GM19099 (cell line): Measurements from ENCODE around the gene DPP6.

Experiments used
- POLR2A ChIP-seq: IDR thresholded peaks from 3 replicates; pipeline ENCODE4 v1.6.1; 2011; ENCODE audit warnings: low read depth; ENCODE audit not compliant: insufficient read length; ENCODE audit errors: extremely low read depth

Gene DPP6

GRCh38 chr7:154649015-154649414 lies 596.8 kb downstream of the DPP6 start:
- no peak for TF ChIP-seq POLR2A

DNA sequence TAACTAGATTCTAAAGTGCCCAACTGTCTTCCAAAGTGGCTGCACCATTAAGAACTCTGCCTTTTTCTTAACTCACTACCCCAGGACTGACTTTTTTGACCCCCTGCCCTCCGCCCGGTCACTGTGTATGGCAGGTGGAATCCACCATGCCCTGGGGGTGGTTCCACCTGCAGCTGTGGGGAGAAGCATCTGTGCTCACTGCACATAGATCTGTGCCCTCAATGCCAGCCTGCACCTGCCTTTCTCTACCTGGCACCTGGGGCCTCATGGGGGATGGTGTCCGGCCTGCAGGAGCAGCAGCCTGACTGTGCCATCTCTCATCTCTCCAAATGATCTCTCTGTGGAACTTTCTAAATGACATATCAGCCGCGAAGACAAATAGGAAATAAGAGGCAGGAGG lies 597.2 kb downstream of the DPP6 start:
- TF ChIP-seq POLR2A, result no peak

DNA sequence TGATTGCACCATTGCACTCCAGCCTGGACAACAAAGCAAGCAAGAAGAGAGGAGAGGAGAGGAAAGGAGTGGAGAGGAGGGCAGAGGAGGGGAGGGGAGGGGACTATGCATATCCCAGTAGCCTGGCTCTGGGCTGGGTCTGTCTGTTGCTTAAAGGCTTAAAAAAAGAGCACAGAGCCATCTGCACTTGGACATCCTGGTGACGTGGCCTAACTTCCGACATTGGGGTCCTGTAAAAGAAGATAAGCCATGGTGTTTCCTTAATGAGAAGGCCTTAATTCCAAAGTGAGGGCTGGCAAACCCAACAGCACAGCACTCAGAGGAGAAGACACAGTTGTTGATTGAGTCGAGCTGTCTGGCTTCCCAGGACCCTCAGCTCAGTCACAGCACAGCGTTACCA lies 598.1 kb downstream of the DPP6 start:
- TF ChIP-seq POLR2A, result no peak

- TF ChIP-seq POLR2A, result no peak
These were observed 599.3 kb downstream of the DPP6 start for GRCh38 chr7:154651501-154651900.

- no peak for TF ChIP-seq POLR2A
These were observed 600.4 kb downstream of the DPP6 start for GRCh38 chr7:154652564-154652963.

- no peak for TF ChIP-seq POLR2A
These were observed 601.1 kb downstream of the DPP6 start for GRCh38 chr7:154653281-154653680.

DNA sequence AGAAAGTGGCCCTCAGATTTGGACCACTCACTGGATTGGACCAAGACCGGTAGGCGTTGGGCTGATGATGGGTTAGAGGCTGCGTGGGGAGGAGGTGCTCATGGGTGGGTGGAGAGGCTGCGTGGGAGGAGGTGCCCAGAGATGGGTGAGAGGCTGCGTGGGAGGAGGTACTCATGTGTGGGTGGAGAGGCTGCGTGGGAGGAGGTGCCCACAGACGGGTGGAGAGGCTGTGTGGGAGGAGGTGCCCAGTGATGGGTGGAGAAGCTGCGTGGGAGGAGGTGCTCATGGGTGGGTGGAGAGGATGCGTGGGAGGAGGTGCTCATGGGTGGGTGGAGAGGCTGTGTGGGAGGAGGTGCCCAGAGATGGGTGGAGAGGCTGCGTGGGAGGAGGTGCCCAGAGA lies 604.4 kb downstream of the DPP6 start:
- no peak for TF ChIP-seq POLR2A

GRCh38 chr7:154666768-154667167 lies 614.6 kb downstream of the DPP6 start:
- TF ChIP-seq POLR2A, result no peak

GRCh38 chr7:154672659-154673415 lies 620.6 kb downstream of the DPP6 start:
- no peak for TF ChIP-seq POLR2A

DNA sequence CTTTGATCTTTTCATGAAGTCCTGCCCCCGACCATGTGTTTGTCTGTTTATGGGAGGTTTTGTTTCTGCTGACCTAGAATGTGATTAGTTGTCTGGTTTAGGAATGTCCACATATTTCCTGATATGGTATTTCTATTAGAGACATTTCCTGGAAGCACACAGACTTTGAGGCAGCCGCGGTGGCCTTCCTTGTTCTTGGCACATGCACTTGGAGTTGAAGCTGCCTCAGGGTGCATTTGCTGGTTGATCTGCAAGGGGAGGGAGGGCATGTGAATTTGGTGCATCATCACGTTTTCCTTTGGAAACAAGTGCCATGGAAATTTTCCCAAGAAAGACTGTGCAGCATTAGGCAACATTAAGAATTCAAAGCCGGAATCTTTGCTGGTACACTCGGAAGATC lies 622.0 kb downstream of the DPP6 start:
- no peak for TF ChIP-seq POLR2A

- TF ChIP-seq POLR2A, result no peak
These were observed 623.4 kb downstream of the DPP6 start for GRCh38 chr7:154675560-154675959.

- TF ChIP-seq POLR2A, result no peak
These were observed 624.4 kb downstream of the DPP6 start for GRCh38 chr7:154676422-154677073.

DNA sequence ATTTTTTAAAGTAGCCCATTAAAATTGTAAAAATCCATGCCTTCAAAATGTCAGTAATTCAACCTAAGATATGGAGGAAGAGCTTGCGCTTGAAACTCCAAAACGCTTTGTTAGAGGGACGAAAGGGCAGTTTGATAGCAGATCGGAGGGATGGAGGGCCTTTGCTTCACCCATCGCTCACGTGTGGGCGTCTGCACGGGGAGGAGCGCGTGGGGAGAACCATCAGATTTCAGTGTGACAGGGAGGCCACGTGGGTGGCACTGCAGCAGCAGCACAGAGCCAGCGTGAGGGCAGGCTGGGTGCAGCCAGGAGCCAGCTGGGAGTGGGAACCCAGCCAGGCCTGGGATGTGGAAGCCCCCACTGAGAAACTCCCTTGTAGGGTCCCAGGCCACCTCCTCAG lies 625.3 kb downstream of the DPP6 start:
- no peak for TF ChIP-seq POLR2A

DNA sequence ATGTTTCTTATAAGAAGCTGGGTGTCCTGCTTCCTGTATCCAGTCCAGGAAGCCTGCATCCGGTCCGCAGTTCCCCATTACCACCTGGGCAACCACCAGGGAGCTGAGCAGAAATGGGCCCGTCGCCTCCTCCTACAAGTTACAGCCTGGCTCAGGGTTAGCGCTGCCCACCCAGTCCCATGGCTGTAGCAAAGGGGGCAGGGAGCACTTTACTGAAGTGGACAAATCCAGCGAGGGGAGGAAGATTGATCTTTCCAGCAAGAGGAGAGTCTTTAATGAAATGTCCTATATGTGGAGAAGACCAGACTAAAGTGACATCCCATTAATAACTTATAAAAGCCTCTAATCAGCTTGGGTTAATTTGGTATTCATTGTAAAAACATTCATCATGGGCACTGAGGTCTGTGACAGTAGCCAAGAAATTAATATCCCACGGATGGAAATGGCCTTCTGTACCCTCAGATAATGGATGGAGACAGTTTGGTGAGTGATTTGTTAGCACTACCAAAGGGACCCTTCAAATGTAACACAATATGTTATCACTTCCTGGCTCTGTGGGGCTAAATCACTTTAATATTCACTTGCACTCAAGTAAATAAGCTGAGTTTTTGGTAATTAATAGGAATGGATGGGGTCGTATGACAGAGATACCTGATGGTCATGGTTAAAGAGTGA lies 627.3 kb downstream of the DPP6 start:
- TF ChIP-seq POLR2A, result no peak

DNA sequence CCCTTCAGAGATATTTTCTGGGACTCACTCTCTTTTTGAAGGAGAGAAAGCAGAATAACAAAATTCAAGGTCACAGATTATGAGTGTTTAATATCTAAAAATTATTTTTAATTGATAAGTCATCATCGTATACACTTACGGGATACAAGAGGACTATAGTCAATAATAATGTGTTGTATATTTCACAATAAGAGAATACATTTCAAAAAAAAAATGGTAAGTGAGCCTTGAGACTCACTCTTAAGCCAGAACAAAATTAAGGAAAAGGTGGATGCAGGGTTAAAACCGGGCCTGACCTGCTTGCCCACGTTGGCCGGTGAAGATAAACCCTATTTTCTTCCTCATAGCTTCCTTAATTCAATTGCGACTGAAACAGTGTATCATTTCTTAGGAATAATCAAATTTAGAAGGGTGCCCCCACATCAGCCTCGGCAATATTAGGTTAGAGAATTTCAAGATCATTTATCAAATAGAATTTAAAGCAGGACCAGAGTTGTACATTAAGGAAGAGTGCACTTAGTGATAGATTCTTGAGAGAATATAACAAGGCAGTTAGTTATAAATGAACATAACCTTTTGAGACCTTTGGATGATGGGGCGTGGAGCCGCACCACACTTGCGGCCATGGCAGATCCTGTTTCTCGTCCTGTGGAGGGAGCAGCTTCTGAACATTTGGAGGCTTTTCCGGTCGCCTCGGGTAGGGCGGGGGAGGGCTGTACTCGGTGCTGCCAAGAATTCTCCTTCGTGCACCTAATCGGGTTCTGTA lies 628.9 kb downstream of the DPP6 start:
- TF ChIP-seq POLR2A, result no peak
